ENCODE data around the gene AMDHD1. TPM values are rescaled to one million over a fixed set of nuclear protein-coding genes. Genes with fewer than 3 reads are reported as not detected.

AMDHD1 gene
- polyA plus RNA-seq, 1 donor (not counting 4 experiments of a cell fraction or from before 2014, with no cell fraction given), result 0.68 TPM

DNA sequence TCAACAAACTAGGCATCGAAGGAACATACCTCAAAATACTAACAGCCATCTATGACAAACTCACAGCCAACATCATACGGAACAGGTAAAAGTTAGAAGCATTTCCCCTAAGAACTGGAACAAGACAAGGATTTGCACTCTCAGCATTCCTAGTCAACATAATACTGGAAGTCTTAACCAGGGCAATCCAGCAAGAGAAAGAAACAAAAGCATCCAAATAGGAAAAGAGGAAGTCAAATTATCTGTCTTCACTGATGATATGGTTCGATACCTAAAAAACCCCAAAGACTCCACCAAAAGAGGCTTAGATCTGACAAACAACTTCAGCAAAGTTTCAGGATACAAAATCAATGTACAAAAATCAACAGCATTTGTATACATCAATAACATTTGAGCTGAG is 33.3 kb upstream of the AMDHD1 start:
- DNase-seq (ENCODE audit: low read depth, low spot score) (no peak), FAIRE-seq (no peak)
- H4K20me1 ChIP-seq (ENCODE audit: control insufficient read depth, extremely low read depth, insufficient read depth, low read length), result no peaks in the 10 kb centered on the region
- no peak overlapping the region for H3K9ac ChIP-seq (ENCODE audit: control insufficient read depth, extremely low read depth, insufficient read depth, low read length)
- H3K4me3 ChIP-seq (ENCODE audit: control insufficient read depth in 2 of 3, extremely low read depth in 1 of 3, insufficient read depth in 2 of 3, low read depth in 1 of 3, low read length in 3 of 3), result no peak overlapping the region
- dilution Hi-C loops (cut with MboI; ENCODE audit: extremely low pct_ligation_motif_present, low sequenced_read_pairs), result no loop called here
- H3K36me3 ChIP-seq (ENCODE audit: control insufficient read depth in 2 of 2, extremely low read depth in 1 of 2, insufficient read depth in 2 of 2, low read length in 2 of 2), result no peaks in the 10 kb centered on the region
- H3K27ac ChIP-seq (ENCODE audit: control insufficient read depth, insufficient read depth, low read length), result no peak overlapping the region
- H3K27me3 ChIP-seq (ENCODE audit: control insufficient read depth, extremely low read depth, insufficient read depth, low read length), result no peaks in the 10 kb centered on the region
- H3K79me2 ChIP-seq (ENCODE audit: control insufficient read depth, insufficient read depth, low read length), result no peaks in the 10 kb centered on the region
- no peaks in the 10 kb centered on the region for H3K9me1 ChIP-seq (ENCODE audit: control insufficient read depth, extremely low read depth, insufficient read depth, low read length)
- no peak overlapping the region for H3K4me2 ChIP-seq (ENCODE audit: control insufficient read depth, extremely low read depth, insufficient read depth, low read depth, low read length)
- H3K9me3 ChIP-seq (ENCODE audit: control insufficient read depth, low read depth, low read length), result no peaks in the 10 kb centered on the region
- no peaks in the 10 kb centered on the region for H3K4me1 ChIP-seq (ENCODE audit: control insufficient read depth, extremely low read depth, insufficient read depth, low read length)
- no peak overlapping the region for H2AFZ ChIP-seq (ENCODE audit: control insufficient read depth, low read length)
- TF ChIP-seq EZH2 (IDR thresholded peaks at IDR 0.05; ENCODE audit: low read length), result no peak
- TF ChIP-seq, protein P1, sequence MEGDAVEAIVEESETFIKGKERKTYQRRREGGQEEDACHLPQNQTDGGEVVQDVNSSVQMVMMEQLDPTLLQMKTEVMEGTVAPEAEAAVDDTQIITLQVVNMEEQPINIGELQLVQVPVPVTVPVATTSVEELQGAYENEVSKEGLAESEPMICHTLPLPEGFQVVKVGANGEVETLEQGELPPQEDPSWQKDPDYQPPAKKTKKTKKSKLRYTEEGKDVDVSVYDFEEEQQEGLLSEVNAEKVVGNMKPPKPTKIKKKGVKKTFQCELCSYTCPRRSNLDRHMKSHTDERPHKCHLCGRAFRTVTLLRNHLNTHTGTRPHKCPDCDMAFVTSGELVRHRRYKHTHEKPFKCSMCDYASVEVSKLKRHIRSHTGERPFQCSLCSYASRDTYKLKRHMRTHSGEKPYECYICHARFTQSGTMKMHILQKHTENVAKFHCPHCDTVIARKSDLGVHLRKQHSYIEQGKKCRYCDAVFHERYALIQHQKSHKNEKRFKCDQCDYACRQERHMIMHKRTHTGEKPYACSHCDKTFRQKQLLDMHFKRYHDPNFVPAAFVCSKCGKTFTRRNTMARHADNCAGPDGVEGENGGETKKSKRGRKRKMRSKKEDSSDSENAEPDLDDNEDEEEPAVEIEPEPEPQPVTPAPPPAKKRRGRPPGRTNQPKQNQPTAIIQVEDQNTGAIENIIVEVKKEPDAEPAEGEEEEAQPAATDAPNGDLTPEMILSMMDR (optimal IDR thresholded peaks at IDR 0.05 in 1 of 3, IDR thresholded peaks at IDR 0.05 in 1 of 3, conservative IDR thresholded peaks at IDR 0.05 in 1 of 3; ENCODE audit: extremely low read depth in 1 of 3, insufficient read depth in 2 of 3, low read length in 3 of 3), result no peak

DNA sequence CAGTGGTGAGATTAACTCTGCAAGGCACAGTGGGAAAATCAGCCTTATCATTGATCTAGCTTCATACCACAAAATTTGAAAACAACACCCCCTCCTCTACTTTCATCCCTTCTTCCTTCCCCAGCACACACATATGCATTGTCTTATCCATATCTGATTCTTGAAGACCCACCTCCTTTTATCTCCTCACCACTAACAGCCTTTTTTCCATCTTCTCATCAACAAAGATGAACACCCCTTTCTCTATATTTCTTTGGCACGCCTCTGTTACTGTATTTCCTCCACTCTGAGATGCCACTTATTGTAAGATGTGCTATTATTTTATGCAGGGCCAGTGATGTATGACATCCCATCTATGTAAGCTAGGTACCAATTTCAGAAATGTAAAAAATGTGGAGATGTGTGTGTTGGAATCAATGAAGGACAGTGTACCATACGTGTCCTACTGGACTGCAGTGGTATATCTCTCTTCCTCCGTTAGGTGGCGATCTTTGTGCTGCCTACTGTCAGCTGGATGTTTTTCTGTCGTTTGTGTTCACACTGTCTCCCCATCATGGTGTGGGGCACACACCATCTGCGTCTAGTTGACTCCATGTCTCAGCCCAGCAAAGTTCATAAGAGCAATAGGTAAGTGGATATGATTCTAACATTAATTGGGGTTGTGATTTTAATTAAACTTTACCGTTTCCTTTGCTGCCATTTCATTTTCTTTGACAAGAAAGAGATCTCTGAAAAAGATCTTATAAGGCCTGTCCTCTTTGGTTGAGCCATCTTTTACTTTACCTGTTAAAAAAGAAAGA is 24.7 kb upstream of the AMDHD1 start:
- Histone ChIP-seq H4K20me1 (ENCODE audit: control insufficient read depth, extremely low read depth, insufficient read depth, low read length) (no peaks in the 10 kb centered on the region), H3K4me1 (ENCODE audit: control insufficient read depth, extremely low read depth, insufficient read depth, low read length) (no peaks in the 10 kb centered on the region), H3K79me2 (ENCODE audit: control insufficient read depth, insufficient read depth, low read length) (no peaks in the 10 kb centered on the region), H3K4me2 (ENCODE audit: control insufficient read depth, extremely low read depth, insufficient read depth, low read depth, low read length) (no peak overlapping the region), H3K9me1 (ENCODE audit: control insufficient read depth, extremely low read depth, insufficient read depth, low read length) (no peaks in the 10 kb centered on the region), H3K36me3 (ENCODE audit: control insufficient read depth in 2 of 2, extremely low read depth in 1 of 2, insufficient read depth in 2 of 2, low read length in 2 of 2) (no peaks in the 10 kb centered on the region), H2AFZ (ENCODE audit: control insufficient read depth, low read length) (no peak overlapping the region), H3K4me3 (ENCODE audit: control insufficient read depth in 2 of 3, extremely low read depth in 1 of 3, insufficient read depth in 2 of 3, low read depth in 1 of 3, low read length in 3 of 3) (no peak overlapping the region), H3K9me3 (ENCODE audit: control insufficient read depth, low read depth, low read length) (no peaks in the 10 kb centered on the region), H3K9ac (ENCODE audit: control insufficient read depth, extremely low read depth, insufficient read depth, low read length) (no peak overlapping the region), H3K27ac (ENCODE audit: control insufficient read depth, insufficient read depth, low read length) (no peak overlapping the region), H3K27me3 (ENCODE audit: control insufficient read depth, extremely low read depth, insufficient read depth, low read length) (no peaks in the 10 kb centered on the region)
- DNase-seq (ENCODE audit: low read depth, low spot score) (no peak), FAIRE-seq (peak; percentile 98)
- TF ChIP-seq, protein P1 (optimal IDR thresholded peaks at IDR 0.05 in 1 of 3, IDR thresholded peaks at IDR 0.05 in 1 of 3, conservative IDR thresholded peaks at IDR 0.05 in 1 of 3; ENCODE audit: extremely low read depth in 1 of 3, insufficient read depth in 2 of 3, low read length in 3 of 3), result peak; percentile 83 to 99 (median 96)
- TF ChIP-seq EZH2 (IDR thresholded peaks at IDR 0.05; ENCODE audit: low read length), result no peak
- dilution Hi-C loops (cut with MboI; ENCODE audit: extremely low pct_ligation_motif_present, low sequenced_read_pairs), result no loop called here

Data from keratinocyte (primary cell).